ENCODE results near the gene JAM3. TPM values are rescaled to one million over a fixed set of nuclear protein-coding genes. Genes with fewer than 3 reads are reported as not detected.

Gene JAM3
- total and polyA plus RNA-seq, 2 of the 8 experiments (the other 6 are each of a cell fraction or from before 2014, with no cell fraction given) = 19.6 to 42.8 TPM

GRCh38 chr11:134139873-134140331, 71.0 kb downstream of the JAM3 start:
- H3K4ac ChIP-seq (replicated peaks; ENCODE audit: insufficient read length, low read depth, low read length) = no peak overlapping the region
- DNase-seq (ENCODE audit: low read depth in 1 of 2, low spot score in 2 of 2) = peak; percentile 41 to 75
- no peak overlapping the region for H2BK5ac ChIP-seq (ENCODE audit: low read depth, low read length)
- FAIRE-seq = peak; percentile 82
- CTCF ChIA-PET (ENCODE audit: partially characterized antibody) = interaction anchor here (0.6 to 3.1 kb wide), 26 partner anchors 9 to 240 kb away, joined by 3 to 41 read pairs (median 4); no protein-coding TSS in a partner anchor
- no peaks in the 10 kb centered on the region; the same call in 1 of the 2 replicates for H3K79me1 ChIP-seq (ENCODE audit: low read depth, low read length)
- no peaks in the 10 kb centered on the region for H3K23me2 ChIP-seq (ENCODE audit: low read depth, low read length)
- H3K23ac ChIP-seq (ENCODE audit: insufficient read length) = no peak overlapping the region
- 81% methylated on average over 10 of the region's 10 CpGs; no CpG with 5 or more reads in 1 of the 2 experiments for WGBS, 2 experiments (ENCODE audit: extremely low coverage in 1 of 2, insufficient coverage in 1 of 2, insufficient read length in 1 of 2, insufficient replicate concordance in 2 of 2, low coverage in 1 of 2, low lambda C conversion rate in 2 of 2, missing lambda C conversion rate in 1 of 2)
- H3K4me3 ChIP-seq (ENCODE audit: extremely low read depth in 1 of 4, insufficient read depth in 2 of 4, low read depth in 3 of 4, low read length in 4 of 4) = no peak overlapping the region
- H2BK120ac ChIP-seq (replicated peaks; ENCODE audit: low read depth, low read length) = no peak overlapping the region
- H3K27ac ChIP-seq (ENCODE audit: low read depth, low read length) = no peak overlapping the region
- no peaks in the 10 kb centered on the region for H3K79me2 ChIP-seq (ENCODE audit: control insufficient read depth in 1 of 2, insufficient read depth in 2 of 2, low read length in 2 of 2)
- no peaks in the 10 kb centered on the region for H3K27me3 ChIP-seq (replicated peaks in 1 of 4; ENCODE audit: control insufficient read depth in 3 of 4, extremely low read depth in 1 of 4, insufficient read depth in 3 of 4, low read length in 3 of 4)
- POLR2A ChIA-PET (ENCODE audit: partially characterized antibody) = no interaction called here
- H3K56ac ChIP-seq (replicated peaks; ENCODE audit: insufficient read length, low read depth, low read length) = no peak overlapping the region
- no peaks in the 10 kb centered on the region for H4K20me1 ChIP-seq (replicated peaks in 1 of 2; ENCODE audit: control insufficient read depth in 1 of 2, insufficient read depth in 2 of 2, low read length in 2 of 2)
- no peak overlapping the region for H4K5ac ChIP-seq (ENCODE audit: insufficient read length, low read depth, low read length)
- no peaks in the 10 kb centered on the region for H3K4me1 ChIP-seq (replicated peaks in 1 of 4; ENCODE audit: control insufficient read depth in 3 of 4, insufficient read depth in 4 of 4, low read length in 3 of 4)
- H2AFZ ChIP-seq (ENCODE audit: low read length) = no peak overlapping the region
- H3K18ac ChIP-seq (ENCODE audit: extremely low read depth, low read length) = no peak overlapping the region
- no peak overlapping the region for H2BK12ac ChIP-seq (ENCODE audit: low read depth, low read length)
- H2AK5ac ChIP-seq (ENCODE audit: low read depth, low read length) = no peak overlapping the region
- H3K9me3 ChIP-seq (ENCODE audit: insufficient read depth in 2 of 2, low read depth in 1 of 2, low read length in 1 of 2) = peaks cover 31 to 32% of the 10 kb centered on the region in 2 experiments
- no peak overlapping the region for H4K91ac ChIP-seq (replicated peaks; ENCODE audit: insufficient read length, low read length)
- no peak overlapping the region for H3K9ac ChIP-seq (replicated peaks in 1 of 4; ENCODE audit: extremely low read depth in 1 of 4, low read depth in 3 of 4, low read length in 3 of 4)
- H3K36me3 ChIP-seq (ENCODE audit: control insufficient read depth in 2 of 4, insufficient read depth in 4 of 4, low read length in 3 of 4) = peaks cover 0 to 35% (median 9%) of the 10 kb centered on the region in 4 experiments; a peak in 5 of 8 replicates
- no peak overlapping the region for H4K8ac ChIP-seq (ENCODE audit: extremely low read depth, insufficient read depth, low read length)
- H2BK20ac ChIP-seq (ENCODE audit: low read length) = no peak overlapping the region
- no peak overlapping the region for H3K14ac ChIP-seq (ENCODE audit: insufficient read length)
- H3K4me2 ChIP-seq (ENCODE audit: insufficient read depth in 1 of 2, low read depth in 2 of 2, low read length in 2 of 2) = no peak overlapping the region
- H2BK15ac ChIP-seq (ENCODE audit: low read length) = no peak overlapping the region
- TF ChIP-seq EGR1 (IDR thresholded peaks at IDR 0.05; ENCODE audit: borderline replicate concordance, low read depth, low read length) = no peak
- TF ChIP-seq NANOG (IDR thresholded peaks at IDR 0.05; ENCODE audit: insufficient read depth, low read depth, low read length, poor library complexity, severe bottlenecking) = no peak
- no peak for TF ChIP-seq BACH1 (IDR thresholded peaks at IDR 0.05; ENCODE audit: low read length)
- peak; percentile 50 to 93 (median 76) for TF ChIP-seq CTCF (IDR thresholded peaks at IDR 0.05; ENCODE audit: control extremely low read depth in 1 of 3, insufficient read depth in 1 of 3, low read depth in 1 of 3, low read length in 3 of 3)
- no peak for TF ChIP-seq TAF1 (IDR thresholded peaks at IDR 0.05; ENCODE audit: low read depth, low read length)
- no peak for TF ChIP-seq ATF3 (IDR thresholded peaks at IDR 0.05; ENCODE audit: insufficient read depth, low read depth, low read length)
- no peak for TF ChIP-seq RFX5 (IDR thresholded peaks at IDR 0.05; ENCODE audit: borderline replicate concordance, low read depth, low read length)
- TF ChIP-seq E2F6 (IDR thresholded peaks at IDR 0.05) = no peak
- no peak for TF ChIP-seq TBP (IDR thresholded peaks at IDR 0.05; ENCODE audit: low read depth, low read length)
- TF ChIP-seq RBBP5 (IDR thresholded peaks at IDR 0.05; ENCODE audit: borderline replicate concordance, low read depth, low read length) = no peak

All from H1 (cell line).